Stimulated activated CD8-positive, alpha-beta memory T cell treated with anti-CD3 and anti-CD28 coated beads, Interleukin-15, amount 100 ng/mL, for 24 hours (primary cell): ENCODE results near the gene SERPINI1.

Experiments used
- DNase-seq: peaks from one replicate; pipeline ENCODE4 v3.0.0-alpha.2; 2020; ENCODE audit warnings: low read depth

Gene SERPINI1

DNA sequence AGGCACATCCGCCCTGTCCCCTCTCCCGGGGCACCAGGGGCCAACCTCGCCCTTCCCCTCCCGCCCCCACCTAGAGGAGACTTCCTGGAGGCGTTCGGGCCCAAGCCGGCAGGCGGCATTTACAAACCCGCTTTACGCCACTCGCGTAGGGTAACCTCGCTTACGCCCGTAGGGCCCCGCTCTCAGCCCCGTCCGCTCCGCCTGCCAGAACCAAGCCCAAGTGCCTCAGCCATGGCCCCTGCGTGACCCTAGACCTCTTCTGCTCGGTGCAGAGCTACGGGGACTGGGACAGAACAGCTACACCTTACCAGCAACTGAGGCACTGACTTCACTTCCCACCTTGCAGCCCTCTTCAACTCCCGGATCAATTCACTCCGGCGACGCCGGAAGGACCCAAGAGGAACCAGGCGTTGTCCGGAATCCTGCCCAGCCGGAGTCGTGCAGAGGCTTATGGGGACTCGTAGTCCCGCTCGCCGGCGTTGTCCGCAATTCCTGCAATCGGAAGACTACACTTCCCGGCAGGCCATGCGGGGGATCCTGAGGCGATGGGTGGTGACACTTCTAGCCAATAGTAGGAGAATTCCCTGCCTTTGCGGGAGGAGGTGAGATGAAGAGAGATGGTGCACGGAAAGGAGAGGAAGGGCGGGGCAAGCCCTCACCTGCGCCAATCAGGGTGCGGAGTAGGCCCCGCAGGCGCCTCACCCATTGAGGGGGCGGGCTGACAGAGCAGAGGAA, 856 bp upstream of the SERPINI1 start, which contains the start of gene PDCD10:
Gene PDCD10 (minus strand): TSS at position 395 of the 735 bp plus-strand sequence. CDS start 14,735 bp downstream, outside the sequence.
- peak; percentile 82 for DNase-seq

GRCh38 chr3:167736264-167736787, 805 bp downstream of the SERPINI1 start:
- no peak for DNase-seq

DNA sequence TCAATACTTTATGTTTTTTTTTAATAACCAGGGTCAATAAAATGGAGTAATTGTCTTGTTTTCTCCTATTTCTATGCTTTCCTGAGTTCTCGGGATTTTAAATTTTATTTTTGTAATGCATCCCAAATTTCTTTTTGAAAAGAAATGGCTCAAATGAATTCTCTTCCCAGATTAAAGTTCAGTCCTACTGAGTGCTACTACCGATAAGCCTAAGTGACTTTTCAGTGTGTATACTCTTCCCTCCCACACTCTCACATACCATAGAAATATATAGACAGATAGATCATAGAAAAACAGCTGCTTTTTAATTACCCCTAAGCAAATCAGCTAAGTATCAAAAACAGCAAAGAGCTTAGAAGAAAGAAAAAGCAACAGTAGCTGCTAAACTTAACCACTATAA, 1.5 kb downstream of the SERPINI1 start:
- DNase-seq, result no peak

DNA sequence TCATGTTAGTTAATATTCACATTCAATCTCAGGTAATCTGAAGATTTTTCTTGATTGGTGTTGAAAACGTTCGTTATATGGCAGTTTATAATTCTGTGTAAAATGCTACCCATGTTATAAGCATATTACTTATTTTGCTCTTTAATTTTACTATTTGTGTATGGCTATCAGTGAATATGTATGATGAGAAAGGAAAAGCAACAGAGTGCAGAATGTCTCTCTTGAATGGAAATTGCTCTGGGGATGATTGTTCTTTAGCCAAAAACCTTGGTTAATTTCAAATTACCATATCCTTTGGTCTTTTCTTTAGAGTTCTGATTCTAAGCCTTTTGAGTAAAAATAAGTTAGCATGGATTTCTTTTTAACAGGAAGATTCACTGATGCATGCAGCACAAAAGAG, 2.5 kb downstream of the SERPINI1 start:
- DNase-seq, result no peak

GRCh38 chr3:167739190-167739810, 3.8 kb downstream of the SERPINI1 start:
- no peak for DNase-seq

- DNase-seq, result no peak
Measured at GRCh38 chr3:167740961-167741587, 5.6 kb downstream of the SERPINI1 start.

- DNase-seq, result no peak
Measured at GRCh38 chr3:167742338-167742737, 6.8 kb downstream of the SERPINI1 start.

DNA sequence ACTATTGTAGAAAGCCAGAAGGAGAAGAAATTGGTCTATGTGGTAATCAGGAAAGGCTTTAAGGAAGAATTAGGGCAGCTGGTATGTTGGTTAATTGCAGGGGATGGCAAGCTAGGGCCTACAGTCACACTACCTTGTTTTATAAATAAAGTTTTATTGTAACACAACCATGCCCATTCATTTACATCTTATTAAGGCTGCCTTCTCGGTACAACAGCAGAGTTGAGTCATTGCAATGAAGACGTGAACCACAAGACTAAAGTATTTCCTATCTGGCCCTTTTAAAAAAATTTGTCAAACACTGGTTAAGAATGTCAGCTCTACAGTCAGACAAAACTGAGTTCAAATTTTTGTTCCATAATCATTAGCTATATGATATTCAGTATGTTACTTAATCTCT, 8.3 kb downstream of the SERPINI1 start:
- DNase-seq, result no peak

- DNase-seq, result no peak
Measured at GRCh38 chr3:167749209-167749608, 13.7 kb downstream of the SERPINI1 start.

- DNase-seq, result no peak
Measured at GRCh38 chr3:167749728-167750127, 14.2 kb downstream of the SERPINI1 start.

DNA sequence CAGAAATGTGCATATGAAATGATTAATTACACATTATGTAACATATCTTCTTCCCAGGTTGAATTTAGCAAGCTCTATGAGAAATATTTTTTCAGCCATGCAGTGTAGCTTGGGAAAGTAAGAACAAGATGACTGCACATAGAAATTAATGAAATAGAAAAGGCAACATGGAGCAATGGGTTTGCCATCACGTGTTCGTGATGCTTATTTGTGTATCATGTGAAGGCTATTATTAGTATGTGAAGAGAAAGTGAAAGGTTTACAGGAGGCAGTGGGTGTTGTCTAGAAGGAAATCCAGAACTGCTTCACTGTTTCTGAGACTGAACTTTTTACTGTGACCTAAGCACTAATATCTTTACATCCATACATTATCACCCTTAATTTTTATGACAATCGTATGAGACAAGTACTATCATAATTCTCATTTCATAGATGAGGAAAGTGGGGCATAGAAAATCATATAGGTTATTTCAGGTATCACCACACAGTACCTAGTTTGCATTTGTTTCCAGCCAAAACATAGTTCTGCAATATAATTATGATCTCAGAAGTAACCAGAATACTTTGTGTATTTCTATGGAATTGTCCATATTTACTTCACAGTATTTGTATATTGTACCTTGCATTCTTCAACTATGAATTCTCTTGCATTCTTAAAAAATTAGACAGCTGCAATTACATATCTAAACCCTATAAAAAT, 14.9 kb downstream of the SERPINI1 start:
- no peak for DNase-seq

DNA sequence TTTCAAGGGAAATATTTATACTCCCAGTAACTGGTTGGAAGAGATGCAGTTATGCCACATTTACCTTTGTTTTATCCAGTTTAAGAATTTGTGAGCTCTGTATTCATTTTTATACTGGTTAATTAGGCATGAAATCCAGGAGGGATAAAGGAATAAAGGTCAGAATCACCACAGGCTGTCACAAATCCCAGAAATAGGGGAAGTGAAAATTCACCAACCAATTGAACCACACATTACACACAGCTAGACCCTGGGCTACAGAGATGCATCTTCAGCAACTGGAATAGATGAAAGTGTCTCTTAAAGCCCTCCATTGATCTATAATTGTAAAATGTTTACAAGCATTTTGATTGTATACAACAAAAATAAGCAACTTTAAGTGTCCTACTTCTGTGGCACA, 18.5 kb downstream of the SERPINI1 start:
- DNase-seq, result no peak

- no peak for DNase-seq
Measured at GRCh38 chr3:167761302-167761701, 25.8 kb downstream of the SERPINI1 start.

DNA sequence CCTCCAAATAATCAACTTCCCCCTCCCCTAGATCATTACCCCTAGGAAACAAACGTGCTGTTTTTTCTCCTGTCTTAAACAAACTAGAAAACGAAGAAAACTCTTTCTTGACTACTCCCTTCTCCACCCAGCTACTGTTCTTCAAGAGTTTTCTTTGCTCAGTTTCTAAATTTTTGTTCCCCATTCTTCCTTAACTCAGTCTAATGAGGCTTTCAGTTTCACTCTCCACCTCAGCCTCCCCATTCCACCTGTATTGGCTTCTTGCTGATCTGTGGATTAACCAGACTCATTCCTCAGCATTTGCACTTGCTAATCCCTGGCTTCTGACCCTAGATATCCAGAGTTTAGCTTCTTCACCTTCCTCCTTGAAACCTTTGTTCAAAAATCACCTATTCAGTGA, 26.8 kb downstream of the SERPINI1 start:
- DNase-seq, result no peak

GRCh38 chr3:167772992-167773391, 37.5 kb downstream of the SERPINI1 start:
- no peak for DNase-seq

GRCh38 chr3:167773584-167773983, 38.1 kb downstream of the SERPINI1 start:
- no peak for DNase-seq

- no peak for DNase-seq
Measured at GRCh38 chr3:167776066-167776685, 40.7 kb downstream of the SERPINI1 start.

DNA sequence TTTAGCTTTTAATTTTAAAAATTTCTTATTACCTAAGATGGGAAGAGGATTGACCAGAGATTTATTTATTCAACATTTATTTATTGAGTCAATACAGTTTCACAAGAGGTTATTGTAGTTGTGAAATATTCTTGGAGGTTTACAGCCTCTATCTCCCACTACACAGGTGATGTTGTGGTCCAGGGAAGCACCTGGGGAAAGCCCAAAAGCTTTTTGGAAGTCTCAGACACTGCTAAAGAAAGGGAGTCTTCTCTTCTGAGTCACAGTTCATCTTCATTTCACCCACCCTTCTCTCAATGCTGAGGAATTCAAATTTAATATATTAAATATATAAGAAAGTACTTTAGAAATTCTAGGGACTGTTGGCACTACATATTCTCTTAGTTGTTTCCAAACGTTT, 41.8 kb downstream of the SERPINI1 start:
- DNase-seq, result no peak

GRCh38 chr3:167780214-167780883, 44.8 kb downstream of the SERPINI1 start:
- DNase-seq, result no peak

DNA sequence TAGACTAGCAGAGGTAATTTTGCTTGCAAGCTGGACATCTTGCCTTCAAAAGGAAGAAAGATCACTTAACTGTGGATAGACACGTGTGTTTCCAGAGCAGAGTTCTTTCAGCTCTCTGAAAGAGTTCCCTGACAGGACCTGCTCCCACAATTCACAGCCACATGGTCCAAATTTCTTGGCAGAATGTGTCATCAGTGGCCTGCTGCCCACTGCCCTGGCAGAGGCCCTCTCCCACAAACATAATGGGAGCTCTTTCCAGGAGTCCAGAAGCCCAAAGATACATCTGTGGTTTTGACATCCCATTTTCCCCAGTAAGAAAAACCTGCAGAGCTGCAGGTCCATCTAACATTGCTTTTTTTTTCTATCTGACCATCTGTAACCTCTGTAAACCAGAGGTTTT, 48.3 kb downstream of the SERPINI1 start:
- no peak for DNase-seq

DNA sequence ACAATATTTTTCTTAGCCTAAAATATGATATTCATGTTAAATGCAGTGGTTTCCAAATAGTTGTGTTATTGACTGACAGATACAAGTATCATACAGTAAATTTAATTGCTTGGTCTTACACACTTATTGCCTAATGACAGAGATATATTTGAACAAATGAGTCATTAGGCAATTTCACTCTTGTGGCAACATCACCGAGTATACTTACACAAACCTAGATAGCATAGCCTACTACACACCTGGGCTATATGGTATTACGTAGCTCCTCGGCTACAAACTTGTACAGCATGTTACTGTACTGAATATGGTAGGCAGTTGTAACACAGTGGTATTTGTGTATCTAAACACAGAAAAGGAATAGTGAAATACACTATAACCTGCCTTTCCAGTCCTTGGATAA, 50.3 kb downstream of the SERPINI1 start:
- DNase-seq, result no peak
